ENCODE measurements around the gene PLTP.
"Not testable (repeated sequence)": the region's sequence is repeated elsewhere in the genome, so short reads cannot be mapped to it uniquely, and the experiment has no call there.

PLTP gene

DNA sequence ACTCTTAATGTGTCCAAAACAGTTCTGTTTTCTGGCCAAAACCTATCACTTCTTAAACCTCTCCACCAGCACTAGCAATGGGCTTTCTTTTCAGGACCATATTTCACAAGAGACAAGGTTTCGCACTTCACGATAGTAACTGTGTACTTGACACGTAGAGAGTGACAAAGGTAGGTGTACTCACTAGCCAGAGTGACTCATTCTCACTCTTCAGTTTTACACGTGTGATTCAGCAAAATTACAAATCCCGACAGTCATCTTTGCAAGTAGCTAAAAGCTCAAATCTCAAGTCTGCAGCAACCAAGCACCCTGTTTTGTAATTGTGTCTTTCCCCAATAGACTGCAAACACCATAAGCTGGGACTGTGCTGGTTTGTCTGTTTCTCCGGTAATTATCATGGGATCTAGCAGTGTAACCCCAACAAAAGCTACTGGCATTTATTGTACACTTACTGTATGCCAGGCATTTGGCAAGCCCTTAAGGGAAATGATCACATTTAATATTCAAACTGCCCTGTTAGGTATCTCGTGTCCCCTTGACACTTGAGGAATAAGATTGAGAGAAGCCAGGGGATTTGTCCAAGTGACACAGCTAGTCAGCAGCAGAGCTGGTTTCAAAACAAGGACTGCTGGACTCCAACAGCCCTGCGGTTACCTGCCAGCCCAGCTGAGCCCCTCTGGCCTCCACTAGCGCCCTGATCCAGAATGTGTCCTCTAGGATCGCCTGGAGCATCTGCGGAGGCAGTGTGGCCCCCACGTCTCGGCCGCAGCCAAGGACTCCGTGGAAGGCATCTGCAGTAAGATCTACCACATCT lies 32.4 kb upstream of the PLTP start:
- peak in 1 of 5 experiments; percentile 66 for DNase-seq

DNA sequence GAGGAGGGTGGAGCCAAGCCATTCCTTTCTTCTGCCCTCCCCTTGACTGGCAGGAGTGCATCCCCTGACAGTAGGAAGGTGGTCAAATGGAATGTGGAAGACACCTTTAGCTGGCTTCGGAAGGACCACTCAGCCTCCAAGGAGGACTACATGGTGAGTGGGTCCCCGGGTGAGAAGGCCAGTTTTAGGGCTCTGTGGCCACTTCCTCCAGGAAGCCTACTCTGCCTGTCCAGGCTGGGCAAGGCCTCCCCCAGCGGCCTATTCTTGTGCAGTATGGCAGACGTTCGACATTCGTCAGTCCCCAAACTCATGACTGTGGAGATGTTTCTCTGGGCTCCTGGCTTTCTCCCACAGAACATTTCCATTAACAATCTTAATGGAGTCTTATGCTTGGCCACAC lies 31.7 kb upstream of the PLTP start:
- DNase-seq = no peak

DNA sequence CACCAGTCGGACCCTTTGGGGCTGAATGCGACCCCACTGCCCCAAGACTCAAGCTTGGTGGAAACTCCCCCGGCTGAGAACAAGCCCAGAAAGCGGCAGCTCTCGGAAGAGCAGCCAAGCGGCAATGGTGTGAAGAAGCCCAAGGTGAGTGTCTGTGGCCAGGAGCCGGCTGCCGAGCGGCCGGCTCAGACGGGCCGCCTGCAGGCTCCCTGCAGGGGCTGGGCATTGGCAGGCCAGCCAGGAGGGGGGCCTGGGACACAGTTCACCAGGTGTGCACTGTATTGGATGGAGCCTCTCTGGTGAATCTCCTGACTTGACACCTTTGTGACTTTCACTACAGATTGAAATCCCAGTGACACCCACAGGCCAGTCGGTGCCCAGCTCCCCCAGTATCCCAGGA lies 28.5 kb upstream of the PLTP start:
- no peak for DNase-seq

DNA sequence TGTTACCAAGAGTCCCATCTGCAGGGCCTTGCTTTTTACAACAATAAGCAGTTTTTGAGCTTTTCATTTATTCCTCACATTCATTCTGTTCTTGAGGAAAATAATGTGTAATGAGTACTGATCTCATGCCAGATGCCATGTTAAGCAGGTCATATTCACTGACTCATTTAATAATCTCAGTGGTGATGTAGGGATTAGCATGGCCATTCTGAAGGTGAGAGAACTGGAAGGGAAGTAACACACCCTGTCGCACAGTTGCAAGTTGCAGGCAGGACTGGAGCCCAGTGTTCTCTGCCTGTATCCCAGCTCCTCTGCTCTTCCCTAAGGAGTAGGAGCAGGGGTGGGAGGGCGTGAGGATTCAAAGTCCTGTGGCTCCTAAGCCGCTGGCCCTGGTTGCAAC lies 28.1 kb upstream of the PLTP start:
- no peak for DNase-seq

GRCh38 chr20:45938727-45939438 lies 26.9 kb upstream of the PLTP start:
- no peak for DNase-seq

DNA sequence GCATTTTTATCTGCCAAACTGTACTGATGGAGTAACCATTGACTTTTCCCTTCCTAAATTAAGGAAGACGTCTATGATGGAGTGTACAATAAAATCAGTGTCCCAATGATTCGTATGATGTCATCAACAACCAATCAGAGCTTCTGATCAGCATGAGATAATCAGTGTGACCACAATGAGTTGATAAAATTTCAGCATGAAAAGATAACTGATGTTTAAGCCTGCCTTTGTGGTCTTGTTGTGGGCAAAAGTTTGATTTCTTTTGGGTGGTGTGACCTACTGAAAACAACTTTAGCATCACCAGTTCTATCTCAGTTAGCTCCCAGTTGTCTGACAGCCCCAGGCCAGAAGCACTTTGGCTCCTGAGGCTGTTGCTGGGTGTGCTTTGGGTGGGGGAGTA lies 25.8 kb upstream of the PLTP start:
- peak in 1 of 5 experiments; percentile 92 for DNase-seq

DNA sequence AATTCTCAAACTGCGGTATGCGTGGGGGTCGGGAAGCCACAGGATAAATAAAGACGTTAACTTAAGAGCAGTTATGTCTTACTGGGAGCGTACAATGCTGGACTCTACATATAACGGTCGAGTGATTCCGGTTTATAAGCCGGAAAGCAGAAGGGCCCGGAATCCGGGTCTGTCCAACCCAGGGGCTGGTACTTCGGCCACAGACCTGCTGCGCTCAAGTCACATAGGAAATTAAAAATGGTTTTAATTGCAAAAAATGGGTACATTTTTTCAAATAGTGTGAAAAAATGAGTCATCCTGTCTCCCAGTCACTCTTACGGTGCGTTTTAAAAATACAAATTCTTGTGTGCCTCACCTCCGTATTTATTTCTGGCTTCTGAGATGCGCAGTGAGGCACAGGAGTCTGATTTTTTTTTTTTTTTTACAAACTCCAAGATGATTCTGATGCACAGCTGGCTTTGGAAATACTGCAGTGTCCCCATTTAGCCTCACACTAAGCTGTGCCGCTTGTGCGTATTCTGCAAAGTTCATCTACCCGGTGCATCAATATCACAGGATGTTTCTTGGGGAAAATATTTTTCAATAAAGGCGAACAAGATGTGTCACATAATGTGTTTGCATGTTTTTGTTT lies 23.6 kb upstream of the PLTP start:
- DNase-seq = peak in 1 of 5 experiments; percentile 66

DNA sequence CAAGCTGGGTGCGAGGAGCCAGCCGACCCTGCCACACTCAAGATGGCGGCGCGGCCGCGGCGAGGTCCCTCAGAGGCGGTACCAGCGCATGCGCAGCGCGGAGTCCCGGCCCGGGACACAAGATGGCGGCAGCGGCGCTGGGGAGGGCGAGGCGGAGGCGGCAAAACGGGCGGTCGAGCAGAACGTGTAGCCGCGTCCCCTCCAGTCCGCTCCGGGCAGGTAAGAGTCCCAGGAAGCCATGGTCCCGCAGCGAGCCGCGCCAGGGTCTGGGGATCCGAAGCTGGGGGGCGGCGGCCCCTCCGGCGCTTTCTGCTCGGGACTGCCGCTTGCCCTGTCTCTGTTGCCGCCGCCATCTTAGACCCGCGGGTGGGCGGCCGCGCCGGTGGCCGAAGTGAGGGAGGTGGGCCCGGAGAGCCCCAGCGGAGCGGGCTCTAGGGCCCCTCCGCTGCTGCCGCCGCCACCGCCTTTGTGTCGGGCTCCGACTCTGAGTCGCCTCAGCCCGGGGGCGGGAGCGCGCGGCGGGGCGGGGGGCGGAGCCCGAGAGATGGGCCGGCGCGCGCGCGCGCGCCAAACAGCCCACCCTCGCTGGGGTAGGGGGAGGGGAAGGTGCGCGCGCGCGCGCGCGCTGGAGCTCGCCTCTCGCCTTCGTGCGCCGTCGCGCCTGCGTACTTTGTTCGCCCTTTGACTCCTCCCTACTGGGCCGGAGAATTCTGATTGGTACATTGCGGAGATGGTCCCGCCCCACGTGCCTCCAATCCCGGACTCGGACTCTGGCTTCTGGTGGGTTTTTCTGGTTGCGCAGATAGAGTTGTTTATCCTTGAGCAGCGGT lies 22.8 kb upstream of the PLTP start, which contains the start of gene PCIF1:
Gene PCIF1 (plus strand): TSS at position 98 of the 830 bp plus-strand sequence. CDS start 4,317 bp downstream, outside the sequence.
- peak; percentile 95 to 98 (median 97) for DNase-seq

- peak in 2 of 5 experiments; percentile 22 to 47 for DNase-seq
These were observed 22.2 kb upstream of the PLTP start for GRCh38 chr20:45934046-45934585.

- peak in 4 of 5 experiments; percentile 29 to 78 (median 42) for DNase-seq
These were observed 21.5 kb upstream of the PLTP start for GRCh38 chr20:45933266-45934045.

- not testable (repeated sequence) for DNase-seq
These were observed 19.7 kb upstream of the PLTP start for GRCh38 chr20:45931680-45932079.

GRCh38 chr20:45927071-45927878 lies 15.3 kb upstream of the PLTP start:
- no peak for DNase-seq

- no peak for DNase-seq
These were observed 14.7 kb upstream of the PLTP start for GRCh38 chr20:45926731-45927070.

DNA sequence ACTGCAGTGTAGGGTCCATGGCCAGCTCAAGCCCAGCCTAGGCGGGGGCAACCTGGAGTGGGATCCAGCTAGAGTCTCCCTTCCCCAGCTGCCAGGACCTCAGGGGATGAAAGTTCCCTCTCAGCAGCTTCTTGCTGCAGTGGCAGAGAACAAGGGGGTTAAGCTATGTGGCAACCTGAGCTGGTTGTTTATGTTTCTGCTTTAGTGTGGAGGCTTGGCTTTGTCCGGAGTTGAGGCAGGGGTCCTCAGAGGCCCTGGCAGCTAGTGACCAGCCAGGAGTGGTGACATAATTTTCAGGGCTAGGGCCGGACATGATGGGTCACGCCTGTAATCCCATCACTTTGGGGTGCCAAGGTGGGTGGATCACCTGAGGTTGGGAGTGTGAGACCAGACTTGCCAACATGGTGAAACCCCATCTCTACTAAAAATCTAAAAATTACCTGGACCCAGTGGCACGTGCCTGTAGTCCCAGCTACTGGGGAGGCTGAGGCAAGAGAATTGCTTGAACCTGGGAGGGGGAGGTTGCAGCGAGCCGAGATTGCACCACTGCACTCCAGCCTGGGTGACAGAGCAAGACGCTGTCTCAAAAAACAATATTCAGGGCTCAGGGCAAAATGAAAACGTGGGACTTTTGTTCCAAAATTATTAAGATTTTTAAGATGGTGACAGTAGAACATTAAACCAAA lies 14.0 kb upstream of the PLTP start:
- DNase-seq = no peak

DNA sequence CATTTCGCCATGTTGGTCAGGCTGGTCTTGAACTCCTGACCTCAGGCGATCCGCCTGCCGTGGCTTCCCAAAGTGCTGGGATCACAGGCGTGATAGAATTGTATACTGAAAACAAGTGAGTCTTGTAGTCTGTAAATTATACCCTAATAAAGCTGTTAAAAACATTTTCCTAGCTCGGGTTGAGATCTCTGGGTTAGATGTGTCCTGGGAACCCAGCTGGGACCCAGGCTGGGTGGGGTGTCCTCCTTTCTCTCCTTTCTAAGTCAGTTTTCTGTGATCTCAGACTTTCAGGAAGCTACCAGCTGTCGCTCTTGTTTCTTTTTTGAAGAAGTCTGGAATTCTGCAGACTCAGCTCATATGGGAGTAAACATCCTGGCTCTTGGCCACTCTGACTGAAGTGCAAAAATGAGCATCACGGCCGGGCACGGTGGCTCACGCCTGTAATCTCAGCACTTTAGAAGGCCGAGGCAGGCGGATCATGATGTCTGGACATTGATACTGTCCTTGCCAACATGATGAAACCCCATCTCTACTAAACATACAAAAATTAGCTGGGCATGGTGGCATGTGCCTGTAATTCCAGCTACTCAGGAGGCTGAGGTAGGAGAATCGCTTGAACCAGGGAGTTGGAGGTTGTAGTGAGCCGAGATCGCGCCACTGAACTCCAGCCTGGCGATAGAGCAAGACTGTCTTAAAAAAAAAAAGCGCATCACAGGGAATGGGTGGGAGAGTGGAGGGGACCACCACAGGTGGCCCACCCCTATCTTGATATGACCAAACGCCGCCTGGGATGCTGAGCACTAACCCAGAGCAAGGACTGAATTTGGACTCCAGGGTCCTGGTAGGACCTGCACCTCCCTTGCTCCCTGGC lies 12.7 kb upstream of the PLTP start:
- no peak for DNase-seq

GRCh38 chr20:45921337-45922189 lies 9.6 kb upstream of the PLTP start:
- DNase-seq = no peak

DNA sequence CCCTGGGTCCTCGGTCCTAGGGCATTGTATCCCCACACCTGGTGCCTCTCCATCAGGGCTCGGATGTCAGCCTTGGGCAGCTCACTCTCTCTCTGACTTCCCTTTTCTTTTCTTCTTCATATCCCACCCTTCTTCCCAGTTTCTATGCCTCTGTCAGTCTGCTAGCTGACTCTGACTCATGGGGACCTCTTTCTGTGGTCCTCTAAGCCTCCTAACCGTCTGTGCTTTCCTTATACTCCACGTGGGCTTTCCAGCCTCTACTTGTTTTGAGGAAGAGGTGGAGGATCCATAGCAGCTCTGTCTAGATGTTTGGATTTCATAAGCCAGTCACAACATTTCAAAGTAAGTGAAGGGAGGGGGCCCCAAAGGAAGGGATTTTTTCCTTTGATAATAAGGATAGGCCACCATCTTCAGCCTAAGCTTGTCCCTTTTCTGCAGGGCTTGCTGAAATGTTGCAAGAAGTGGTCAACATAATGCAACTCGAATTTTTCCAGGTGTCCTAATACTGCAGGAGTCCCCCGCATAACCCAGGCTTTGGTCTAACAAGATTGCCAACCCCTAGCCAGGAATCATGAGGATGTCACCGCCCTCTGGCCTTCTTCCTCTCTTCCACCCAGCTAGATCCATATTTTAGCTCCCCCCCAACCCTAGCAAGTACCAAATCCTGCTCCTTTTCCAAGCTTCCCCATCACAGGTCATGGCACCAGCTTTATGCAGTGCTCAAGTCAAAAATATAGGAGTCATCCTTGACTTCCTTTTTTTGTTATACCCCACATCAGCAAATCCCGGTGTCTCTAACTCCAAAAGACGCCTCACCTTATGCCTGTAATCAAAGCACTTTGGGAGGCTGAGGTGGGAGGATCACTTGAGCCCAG lies 8.7 kb upstream of the PLTP start:
- no peak for DNase-seq

All from T-helper 2 cell (primary cell).